IMR-90 (cell line): ENCODE results near the gene RAB11A. TPM values are rescaled to one million over a fixed set of nuclear protein-coding genes. Genes with fewer than 3 reads are reported as not detected.

ENCODE experiments used
- ATAC-seq: fragments of 200-7000 bp; cut with Tn5 transposase; 2 replicates; pipeline ENCODE4 v1.9.1; 2020; ENCODE audit warnings: low read depth, mild to moderate bottlenecking, moderate library complexity
- BruUV-seq: library from RNA; stranded (reverse); fragments of 400-500 nt; replicated peaks from 2 replicates; lab custom pipeline; 2021; lab: Mats Ljungman, UMichigan
- CTCF ChIA-PET: fragments of 300-600 bp; formaldehyde crosslinking; extraction: SDS; loops from one replicate; lab custom pipeline; 2021; ENCODE audit warnings: antibody characterized with exemption; lab: Yijun Ruan, JAX
- POLR2A ChIA-PET: fragments of 300-600 bp; sonication (Branson Sonifier 250); formaldehyde crosslinking; loops from one replicate; lab custom pipeline; 2022; ENCODE audit warnings: antibody characterized with exemption; ENCODE audit not compliant: unreplicated experiment; lab: Charles Lee
- DNase-seq: peaks from one replicate; pipeline ENCODE4 v3.0.0; 2013
- H2AFZ ChIP-seq: replicated peaks from 2 replicates; pipeline ENCODE3; 2013; ENCODE audit warnings: low read length, mild to moderate bottlenecking; ENCODE audit not compliant: poor library complexity
- H2AK5ac ChIP-seq: 2 replicates; pipeline ENCODE4 v1.6.1; 2013; ENCODE audit warnings: low read depth, low read length, inconsistent platforms
- H2AK9ac ChIP-seq: replicated peaks from 2 replicates; pipeline ENCODE3; 2013; ENCODE audit warnings: mild to moderate bottlenecking, low read depth, low read length, moderate library complexity; ENCODE audit not compliant: poor library complexity
- H2BK120ac ChIP-seq: 2 replicates; pipeline ENCODE4 v1.6.1; 2013; ENCODE audit warnings: low read depth, low read length, inconsistent platforms
- H2BK15ac ChIP-seq: 3 replicates; pipeline ENCODE4 v1.6.1; 2013; ENCODE audit warnings: low read depth, low read length, inconsistent platforms
- H2BK20ac ChIP-seq: 2 replicates; pipeline ENCODE4 v1.6.1; 2013; ENCODE audit warnings: low read depth, mild to moderate bottlenecking, inconsistent platforms, low read length, moderate library complexity
- H2BK5ac ChIP-seq: 2 replicates; pipeline ENCODE4 v1.6.1; 2013; ENCODE audit warnings: mild to moderate bottlenecking, low read depth, low read length, inconsistent platforms; ENCODE audit not compliant: poor library complexity, severe bottlenecking
- H3K14ac ChIP-seq: replicated peaks from 2 replicates; pipeline ENCODE4 v1.6.1; 2013; ENCODE audit warnings: low read depth, low read length, inconsistent platforms
- H3K18ac ChIP-seq: 2 replicates; pipeline ENCODE4 v1.6.1; 2013; ENCODE audit warnings: low read depth, low read length, control low read depth
- H3K23ac ChIP-seq: 2 replicates; pipeline ENCODE4 v1.6.1; 2013; ENCODE audit warnings: low read depth, low read length, inconsistent platforms
- H3K27ac ChIP-seq: 2 replicates; pipeline ENCODE4 v1.5.1; 2013; ENCODE audit warnings: mild to moderate bottlenecking, control low read depth, low read length; ENCODE audit not compliant: insufficient read depth
- H3K27me3 ChIP-seq: 2 replicates; pipeline ENCODE4 v1.6.1; 2013; ENCODE audit warnings: low read length; ENCODE audit not compliant: control insufficient read depth, insufficient read depth
- H3K36me3 ChIP-seq: 2 replicates; pipeline ENCODE4 v1.6.1; 2013; ENCODE audit warnings: low read length, mixed read lengths; ENCODE audit not compliant: control insufficient read depth, insufficient read depth
- H3K4ac ChIP-seq: 2 replicates; pipeline ENCODE4 v1.6.1; 2013; ENCODE audit warnings: low read depth, low read length, inconsistent platforms
- H3K4me1 ChIP-seq: 2 replicates; pipeline ENCODE4 v1.6.1; 2013; ENCODE audit warnings: low read length, mixed read lengths; ENCODE audit not compliant: control insufficient read depth, insufficient read depth
- H3K4me2 ChIP-seq: 2 replicates; pipeline ENCODE4 v1.6.1; 2013; ENCODE audit warnings: low read depth, mild to moderate bottlenecking, control low read depth, low read length, moderate library complexity
- H3K4me3 ChIP-seq: 2 replicates; pipeline ENCODE4 v1.5.1; 2013; ENCODE audit warnings: low read depth, mild to moderate bottlenecking, control low read depth, low read length, moderate library complexity; ENCODE audit not compliant: insufficient read depth
- H3K56ac ChIP-seq: 2 replicates; pipeline ENCODE4 v1.6.1; 2013; ENCODE audit warnings: low read length, inconsistent platforms; ENCODE audit not compliant: insufficient read depth; ENCODE audit errors: extremely low read depth
- H3K79me1 ChIP-seq, 2 experiments: 2 replicates each; pipeline ENCODE4 v1.6.1; 2013; ENCODE audit warnings: low read length in 2 of 2, inconsistent platforms in 1 of 2, low read depth in 1 of 2
- H3K9ac ChIP-seq: 2 replicates; pipeline ENCODE4 v1.6.1; 2013; ENCODE audit warnings: low read depth, low read length, control low read depth
- H3K9me1 ChIP-seq: 2 replicates; pipeline ENCODE4 v1.6.1; 2013; ENCODE audit warnings: low read length, inconsistent platforms; ENCODE audit not compliant: insufficient read depth
- H3K9me3 ChIP-seq: 2 replicates; pipeline ENCODE4 v1.6.1; 2013; ENCODE audit warnings: low read length; ENCODE audit not compliant: control insufficient read depth, insufficient read depth
- H4K20me1 ChIP-seq: 2 replicates; pipeline ENCODE4 v1.6.1; 2013; ENCODE audit warnings: low read length, inconsistent platforms; ENCODE audit not compliant: insufficient read depth
- H4K5ac ChIP-seq: 2 replicates; pipeline ENCODE4 v1.6.1; 2013; ENCODE audit warnings: mild to moderate bottlenecking, low read depth, low read length, control low read depth
- H4K8ac ChIP-seq, 2 experiments: 2 replicates each; pipeline ENCODE4 v1.6.1; 2013; ENCODE audit warnings: low read depth in 2 of 2, low read length in 2 of 2, control low read depth in 1 of 2, inconsistent platforms in 1 of 2
- H4K91ac ChIP-seq: 2 replicates; pipeline ENCODE4 v1.6.1; 2013; ENCODE audit warnings: low read depth, low read length, inconsistent platforms; ENCODE audit not compliant: insufficient read depth
- BHLHE40 ChIP-seq: fragments of 150-350 bp; IDR thresholded peaks from 2 replicates; pipeline ENCODE4 v1.6.1; 2016; ENCODE audit warnings: mild to moderate bottlenecking, low read depth, low read length
- CEBPB ChIP-seq: IDR thresholded peaks from 2 replicates; pipeline ENCODE4 v1.6.1; 2012; ENCODE audit warnings: low read depth, low read length, improper control_type of control experiment
- CHD1 ChIP-seq: IDR thresholded peaks from 2 replicates; pipeline ENCODE4 v1.6.1; 2012; ENCODE audit warnings: low read depth, low read length, improper control_type of control experiment
- FOS ChIP-seq: fragments of 150-350 bp; IDR thresholded peaks from 2 replicates; pipeline ENCODE4 v1.6.1; 2016; ENCODE audit warnings: low read depth, low read length
- MAFK ChIP-seq: IDR thresholded peaks from 2 replicates; pipeline ENCODE4 v1.6.1; 2012; ENCODE audit warnings: low read depth, low read length, improper control_type of control experiment
- NFE2L2 ChIP-seq: fragments of 150-350 bp; IDR thresholded peaks from 2 replicates; pipeline ENCODE4 v1.6.1; 2016; ENCODE audit warnings: low read depth, mild to moderate bottlenecking, low read length
- POLR2A ChIP-seq: IDR thresholded peaks from 2 replicates; pipeline ENCODE4 v1.6.1; 2012; ENCODE audit warnings: mild to moderate bottlenecking, low read depth, low read length
- RAD21 ChIP-seq: IDR thresholded peaks from 2 replicates; pipeline ENCODE4 v1.6.1; 2012; ENCODE audit warnings: low read length, improper control_type of control experiment
- RCOR1 ChIP-seq: IDR thresholded peaks from 2 replicates; pipeline ENCODE4 v1.6.1; 2012; ENCODE audit warnings: mild to moderate bottlenecking, low read length, improper control_type of control experiment; ENCODE audit not compliant: insufficient replicate concordance
- SMC3 ChIP-seq: fragments of 150-350 bp; IDR thresholded peaks from 2 replicates; pipeline ENCODE4 v1.6.1; 2016; ENCODE audit warnings: low read depth, mild to moderate bottlenecking, antibody characterized with exemption, low read length, moderate library complexity
- WGBS, 2 experiments: methylation state at CpG; one replicate each; pipeline versions ENCODE4 v1.1.5 to v1.1.7; 2013; ENCODE audit warnings: missing lambda C conversion rate in 2 of 2; ENCODE audit not compliant: insufficient read length in 1 of 2; ENCODE audit errors: extremely low coverage in 2 of 2; 5-methylcytosine and 5-hydroxymethylcytosine counted together
- dilution Hi-C: fragments of 300-500 bp; cut with HindIII; formaldehyde crosslinking; loops from one replicate; pipeline ENCODE4 v1.14.3; 2018; ENCODE audit warnings: low sequenced_read_pairs; ENCODE audit not compliant: unreplicated experiment
- in situ Hi-C: fragments of 300-500 bp; cut with MboI; formaldehyde crosslinking; loops from 3 replicates; pipeline ENCODE4 v1.14.3; 2019; ENCODE audit warnings: low sequenced_read_pairs, inconsistent platforms, mixed read lengths
- intact Hi-C: fragments of 100-400 bp; cut with micrococcal nuclease; formaldehyde crosslinking; loops from 2 replicates; pipeline ENCODE4 v1.10.0; 2022
- polyA plus RNA-seq, 3 experiments: library from polyadenylated mRNA; depleted of rRNA; stranded (reverse); fragments of >200 nt; gene quantifications; 2 replicates each; pipeline ENCODE4 v1.2.3, GENCODE V29; 2012; ENCODE audit warnings: low replicate concordance in 1 of 3
- total RNA-seq: library from RNA; depleted of rRNA; stranded (reverse); fragments of >200 nt; gene quantifications from 2 replicates; pipeline ENCODE4 v1.2.3, GENCODE V29; 2012
- TF ChIP-seq, protein P1 (sequence below): fragments of 150-350 bp; IDR thresholded peaks from 2 replicates; pipeline ENCODE4 v1.6.1; 2016; ENCODE audit warnings: low read depth, mild to moderate bottlenecking, low read length, moderate library complexity, borderline replicate concordance
- TF ChIP-seq, protein P2 (sequence below): conservative IDR thresholded peaks from 2 replicates; pipeline ENCODE4 v1.5.1; 2012; ENCODE audit warnings: mild to moderate bottlenecking, low read depth, low read length, improper control_type of control experiment

RAB11A gene
- total and polyA plus RNA-seq, 2 of the 4 experiments (the other 2 are of a cell fraction): 341 to 462 TPM

DNA sequence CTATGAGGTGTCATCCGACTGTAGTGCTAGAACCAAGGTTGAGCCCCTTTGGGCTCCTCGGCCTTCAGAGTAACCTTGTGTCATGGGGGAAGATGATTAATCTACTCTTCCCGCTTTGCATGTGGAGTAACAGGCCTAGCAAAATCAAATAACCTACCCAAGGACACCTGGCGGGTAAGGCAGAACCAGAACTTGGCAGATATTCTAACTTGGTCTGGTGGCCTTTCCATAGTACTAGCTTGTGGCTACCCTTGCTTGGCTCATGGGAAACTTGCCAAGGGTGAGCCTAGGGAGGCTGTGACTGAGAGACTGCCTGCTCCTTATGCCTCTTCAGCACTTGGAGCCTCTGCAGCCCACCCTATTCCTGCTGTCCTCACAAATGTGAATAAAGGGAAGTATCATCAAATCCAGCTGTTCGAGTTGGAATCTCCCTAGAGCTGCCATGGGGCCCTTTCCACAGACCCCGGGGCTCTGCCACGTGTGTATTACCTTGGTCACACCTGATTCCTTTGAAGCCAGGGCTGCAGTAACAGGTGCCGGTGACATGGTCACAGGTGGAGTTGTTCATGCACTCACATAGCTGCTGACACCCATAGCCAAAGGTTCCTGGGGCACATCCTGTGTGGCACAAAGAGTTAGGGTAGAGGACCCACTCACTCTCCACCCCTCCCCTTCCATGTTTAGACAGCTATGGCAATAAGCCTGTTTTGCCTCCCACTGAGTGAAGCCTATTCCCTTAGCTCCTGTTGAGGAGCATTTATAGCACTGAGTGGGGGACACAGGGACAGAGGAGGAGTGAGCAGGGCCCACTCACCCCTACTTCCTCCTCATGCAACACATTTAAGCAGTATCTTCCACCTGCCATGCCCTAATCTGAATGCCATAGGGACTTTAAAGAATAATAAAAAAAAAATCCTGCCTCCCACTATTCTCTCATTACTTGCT, 46.0 kb downstream of the RAB11A start:
- POLR2A ChIA-PET: no interaction called here
- in situ Hi-C loops: loop anchor here (25.0 kb wide), 1 partner anchor 572 kb away; the partner anchor contains the start of gene SNAPC5

More for the DNA sequence above, 46.0 kb downstream of the RAB11A start:
- dilution Hi-C loops: no loop called here
- no peak overlapping the region for H4K91ac ChIP-seq
- H4K5ac ChIP-seq: no peak overlapping the region
- no peak overlapping the region for H3K27ac ChIP-seq
- TF ChIP-seq CHD1 (no peak), RAD21 (no peak), FOS (no peak), BHLHE40 (no peak), CEBPB (no peak), RCOR1 (no peak), POLR2A (no peak), NFE2L2 (no peak), MAFK (no peak), SMC3 (no peak)
- TF ChIP-seq, protein P1, sequence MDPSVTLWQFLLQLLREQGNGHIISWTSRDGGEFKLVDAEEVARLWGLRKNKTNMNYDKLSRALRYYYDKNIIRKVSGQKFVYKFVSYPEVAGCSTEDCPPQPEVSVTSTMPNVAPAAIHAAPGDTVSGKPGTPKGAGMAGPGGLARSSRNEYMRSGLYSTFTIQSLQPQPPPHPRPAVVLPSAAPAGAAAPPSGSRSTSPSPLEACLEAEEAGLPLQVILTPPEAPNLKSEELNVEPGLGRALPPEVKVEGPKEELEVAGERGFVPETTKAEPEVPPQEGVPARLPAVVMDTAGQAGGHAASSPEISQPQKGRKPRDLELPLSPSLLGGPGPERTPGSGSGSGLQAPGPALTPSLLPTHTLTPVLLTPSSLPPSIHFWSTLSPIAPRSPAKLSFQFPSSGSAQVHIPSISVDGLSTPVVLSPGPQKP: no peak
- TF ChIP-seq, protein P2, sequence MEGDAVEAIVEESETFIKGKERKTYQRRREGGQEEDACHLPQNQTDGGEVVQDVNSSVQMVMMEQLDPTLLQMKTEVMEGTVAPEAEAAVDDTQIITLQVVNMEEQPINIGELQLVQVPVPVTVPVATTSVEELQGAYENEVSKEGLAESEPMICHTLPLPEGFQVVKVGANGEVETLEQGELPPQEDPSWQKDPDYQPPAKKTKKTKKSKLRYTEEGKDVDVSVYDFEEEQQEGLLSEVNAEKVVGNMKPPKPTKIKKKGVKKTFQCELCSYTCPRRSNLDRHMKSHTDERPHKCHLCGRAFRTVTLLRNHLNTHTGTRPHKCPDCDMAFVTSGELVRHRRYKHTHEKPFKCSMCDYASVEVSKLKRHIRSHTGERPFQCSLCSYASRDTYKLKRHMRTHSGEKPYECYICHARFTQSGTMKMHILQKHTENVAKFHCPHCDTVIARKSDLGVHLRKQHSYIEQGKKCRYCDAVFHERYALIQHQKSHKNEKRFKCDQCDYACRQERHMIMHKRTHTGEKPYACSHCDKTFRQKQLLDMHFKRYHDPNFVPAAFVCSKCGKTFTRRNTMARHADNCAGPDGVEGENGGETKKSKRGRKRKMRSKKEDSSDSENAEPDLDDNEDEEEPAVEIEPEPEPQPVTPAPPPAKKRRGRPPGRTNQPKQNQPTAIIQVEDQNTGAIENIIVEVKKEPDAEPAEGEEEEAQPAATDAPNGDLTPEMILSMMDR: no peak
- no peak overlapping the region for H3K9ac ChIP-seq
- DNase-seq (no peak), ATAC-seq (no peak)
- no peak overlapping the region for H2AK5ac ChIP-seq
- H3K4me1 ChIP-seq: peaks cover 5% of the 10 kb centered on the region; the same call in 1 of the 2 replicates
- H2BK20ac ChIP-seq: no peak overlapping the region
- H3K23ac ChIP-seq: no peak overlapping the region
- no peaks in the 10 kb centered on the region for H3K27me3 ChIP-seq
- H3K4me3 ChIP-seq: no peak overlapping the region
- H4K20me1 ChIP-seq: peaks cover 9% of the 10 kb centered on the region; the same call in 1 of the 2 replicates
- H3K36me3 ChIP-seq: peaks cover 7% of the 10 kb centered on the region
- no peak overlapping the region for H3K4ac ChIP-seq
- H2BK15ac ChIP-seq: no peak overlapping the region
- no peak overlapping the region for H2AFZ ChIP-seq
- no TSS peak for BruUV-seq
- no peak overlapping the region for H3K18ac ChIP-seq
- no peak overlapping the region for H3K4me2 ChIP-seq
- H2BK120ac ChIP-seq: no peak overlapping the region
- H2BK5ac ChIP-seq: no peak overlapping the region
- no peak overlapping the region for H3K56ac ChIP-seq
- intact Hi-C loops: no loop called here
- no peaks in the 10 kb centered on the region for H3K9me3 ChIP-seq
- CTCF ChIA-PET: no interaction called here
- no peak overlapping the region for H4K8ac ChIP-seq
- WGBS, 2 experiments: 78% methylated on average over 4 of the region's 8 CpGs; no CpG with 5 or more reads in 1 of the 2 experiments
- no peaks in the 10 kb centered on the region for H3K79me1 ChIP-seq
- H3K14ac ChIP-seq: no peak overlapping the region
- no peak overlapping the region for H2AK9ac ChIP-seq
- peaks cover 8% of the 10 kb centered on the region; the same call in 1 of the 2 replicates for H3K9me1 ChIP-seq
